ENCODE results near the gene SRGAP1.

The SRGAP1 gene

GRCh38 chr12:63899396-63899795 lies 54.9 kb downstream of the SRGAP1 start:
- H3K4me3 Mint-ChIP-seq = no peak overlapping the region
- no peaks in the 10 kb centered on the region for H3K4me1 Mint-ChIP-seq (ENCODE audit: low read depth)
- no peaks in the 10 kb centered on the region for H3K36me3 Mint-ChIP-seq (ENCODE audit: low read depth)
- no peak overlapping the region for H3K27ac Mint-ChIP-seq
- H3K9me3 Mint-ChIP-seq = no peaks in the 10 kb centered on the region
- peaks cover 14% of the 10 kb centered on the region for H3K27me3 Mint-ChIP-seq

- H3K4me1 Mint-ChIP-seq (ENCODE audit: low read depth) = no peaks in the 10 kb centered on the region
- peaks cover 10% of the 10 kb centered on the region for H3K27me3 Mint-ChIP-seq
- H3K4me3 Mint-ChIP-seq = no peak overlapping the region
- H3K36me3 Mint-ChIP-seq (ENCODE audit: low read depth) = no peaks in the 10 kb centered on the region
- no peaks in the 10 kb centered on the region for H3K9me3 Mint-ChIP-seq
- no peak overlapping the region for H3K27ac Mint-ChIP-seq
These were observed 56.7 kb downstream of the SRGAP1 start for GRCh38 chr12:63900922-63901793.

- H3K27me3 Mint-ChIP-seq = peaks cover 3% of the 10 kb centered on the region
- H3K27ac Mint-ChIP-seq = no peak overlapping the region
- no peaks in the 10 kb centered on the region for H3K4me1 Mint-ChIP-seq (ENCODE audit: low read depth)
- H3K36me3 Mint-ChIP-seq (ENCODE audit: low read depth) = no peaks in the 10 kb centered on the region
- H3K9me3 Mint-ChIP-seq = peaks cover 4% of the 10 kb centered on the region
- H3K4me3 Mint-ChIP-seq = no peak overlapping the region
These were observed 60.2 kb downstream of the SRGAP1 start for GRCh38 chr12:63904653-63905052.

GRCh38 chr12:63905544-63905943 lies 61.0 kb downstream of the SRGAP1 start:
- Mint-ChIP-seq H3K4me3 (no peak overlapping the region), H3K36me3 (ENCODE audit: low read depth) (no peaks in the 10 kb centered on the region), H3K27me3 (peaks cover 3% of the 10 kb centered on the region), H3K9me3 (peaks cover 4% of the 10 kb centered on the region), H3K4me1 (ENCODE audit: low read depth) (no peaks in the 10 kb centered on the region), H3K27ac (no peak overlapping the region)

- H3K27me3 Mint-ChIP-seq = no peaks in the 10 kb centered on the region
- H3K4me1 Mint-ChIP-seq (ENCODE audit: low read depth) = no peaks in the 10 kb centered on the region
- H3K27ac Mint-ChIP-seq = no peak overlapping the region
- peaks cover 4% of the 10 kb centered on the region for H3K9me3 Mint-ChIP-seq
- no peak overlapping the region for H3K4me3 Mint-ChIP-seq
- H3K36me3 Mint-ChIP-seq (ENCODE audit: low read depth) = no peaks in the 10 kb centered on the region
These were observed 62.4 kb downstream of the SRGAP1 start for GRCh38 chr12:63906876-63907275.

- H3K9me3 Mint-ChIP-seq = peaks cover 4% of the 10 kb centered on the region
- H3K36me3 Mint-ChIP-seq (ENCODE audit: low read depth) = no peaks in the 10 kb centered on the region
- H3K27ac Mint-ChIP-seq = no peak overlapping the region
- H3K4me3 Mint-ChIP-seq = no peak overlapping the region
- no peaks in the 10 kb centered on the region for H3K4me1 Mint-ChIP-seq (ENCODE audit: low read depth)
- no peaks in the 10 kb centered on the region for H3K27me3 Mint-ChIP-seq
These were observed 63.1 kb downstream of the SRGAP1 start for GRCh38 chr12:63907561-63907960.

- H3K9me3 Mint-ChIP-seq = peaks cover 4% of the 10 kb centered on the region
- H3K27ac Mint-ChIP-seq = no peak overlapping the region
- H3K36me3 Mint-ChIP-seq (ENCODE audit: low read depth) = no peaks in the 10 kb centered on the region
- H3K4me1 Mint-ChIP-seq (ENCODE audit: low read depth) = no peaks in the 10 kb centered on the region
- H3K4me3 Mint-ChIP-seq = no peak overlapping the region
- peaks cover 4% of the 10 kb centered on the region for H3K27me3 Mint-ChIP-seq
These were observed 65.2 kb downstream of the SRGAP1 start for GRCh38 chr12:63909746-63910145.

GRCh38 chr12:63911341-63911740 lies 66.8 kb downstream of the SRGAP1 start:
- H3K4me1 Mint-ChIP-seq (ENCODE audit: low read depth) = peaks cover 1% of the 10 kb centered on the region
- H3K9me3 Mint-ChIP-seq = peaks cover 4% of the 10 kb centered on the region
- no peak overlapping the region for H3K4me3 Mint-ChIP-seq
- no peak overlapping the region for H3K27ac Mint-ChIP-seq
- peaks cover 4% of the 10 kb centered on the region for H3K27me3 Mint-ChIP-seq
- H3K36me3 Mint-ChIP-seq (ENCODE audit: low read depth) = no peaks in the 10 kb centered on the region

- peaks cover 4% of the 10 kb centered on the region for H3K27me3 Mint-ChIP-seq
- H3K9me3 Mint-ChIP-seq = no peaks in the 10 kb centered on the region
- no peak overlapping the region for H3K4me3 Mint-ChIP-seq
- H3K27ac Mint-ChIP-seq = no peak overlapping the region
- H3K4me1 Mint-ChIP-seq (ENCODE audit: low read depth) = peaks cover 5% of the 10 kb centered on the region
- no peaks in the 10 kb centered on the region for H3K36me3 Mint-ChIP-seq (ENCODE audit: low read depth)
These were observed 68.2 kb downstream of the SRGAP1 start for GRCh38 chr12:63912651-63913050.

- Mint-ChIP-seq H3K9me3 (no peaks in the 10 kb centered on the region), H3K27me3 (peaks cover 4% of the 10 kb centered on the region), H3K4me3 (no peak overlapping the region), H3K4me1 (ENCODE audit: low read depth) (peaks cover 5% of the 10 kb centered on the region), H3K36me3 (ENCODE audit: low read depth) (no peaks in the 10 kb centered on the region), H3K27ac (no peak overlapping the region)
These were observed 69.4 kb downstream of the SRGAP1 start for GRCh38 chr12:63913929-63914328.

- H3K4me1 Mint-ChIP-seq (ENCODE audit: low read depth) = peaks cover 5% of the 10 kb centered on the region
- no peaks in the 10 kb centered on the region for H3K36me3 Mint-ChIP-seq (ENCODE audit: low read depth)
- no peaks in the 10 kb centered on the region for H3K9me3 Mint-ChIP-seq
- no peak overlapping the region for H3K27ac Mint-ChIP-seq
- H3K4me3 Mint-ChIP-seq = no peak overlapping the region
- peaks cover 4% of the 10 kb centered on the region for H3K27me3 Mint-ChIP-seq
These were observed 70.8 kb downstream of the SRGAP1 start for GRCh38 chr12:63915105-63915800.

- Mint-ChIP-seq H3K27ac (no peak overlapping the region), H3K9me3 (no peaks in the 10 kb centered on the region), H3K4me3 (no peak overlapping the region), H3K4me1 (ENCODE audit: low read depth) (peaks cover 5% of the 10 kb centered on the region), H3K36me3 (ENCODE audit: low read depth) (no peaks in the 10 kb centered on the region), H3K27me3 (peaks cover 4% of the 10 kb centered on the region)
These were observed 72.3 kb downstream of the SRGAP1 start for GRCh38 chr12:63916561-63917476.

GRCh38 chr12:63917477-63917862 lies 73.0 kb downstream of the SRGAP1 start:
- Mint-ChIP-seq H3K4me1 (ENCODE audit: low read depth) (peaks cover 5% of the 10 kb centered on the region), H3K9me3 (no peaks in the 10 kb centered on the region), H3K4me3 (no peak overlapping the region), H3K27ac (no peak overlapping the region), H3K27me3 (peaks cover 4% of the 10 kb centered on the region), H3K36me3 (ENCODE audit: low read depth) (no peaks in the 10 kb centered on the region)

- Mint-ChIP-seq H3K4me3 (no peak overlapping the region), H3K4me1 (ENCODE audit: low read depth) (peaks cover 5% of the 10 kb centered on the region), H3K36me3 (ENCODE audit: low read depth) (no peaks in the 10 kb centered on the region), H3K27me3 (peaks cover 4% of the 10 kb centered on the region), H3K9me3 (no peaks in the 10 kb centered on the region), H3K27ac (no peak overlapping the region)
These were observed 73.6 kb downstream of the SRGAP1 start for GRCh38 chr12:63917864-63918799.
